ENCODE data around the gene CDC42BPA. TPM values are rescaled to one million over a fixed set of nuclear protein-coding genes. Genes with fewer than 3 reads are reported as not detected.
A peak's percentile ranks its signal among the peaks of the same experiment; 100 is the strongest.
"Not testable (repeated sequence)": the region's sequence is repeated elsewhere in the genome, so short reads cannot be mapped to it uniquely, and the experiment has no call there.

CDC42BPA gene
- total and polyA plus RNA-seq, 5 donors: 12.9 to 38.0 (median 36.5) TPM

- WGBS: 70% methylated on average over 2 of the region's 2 CpGs
- Histone ChIP-seq H3K27me3 (ENCODE audit: control insufficient read depth, insufficient read depth) (no peaks in the 10 kb centered on the region), H3K27ac (ENCODE audit: low read length) (no peak overlapping the region), H3K4me3 (ENCODE audit: low read length) (no peak overlapping the region), H3K4me1 (ENCODE audit: control insufficient read depth, insufficient read depth, low read length) (no peaks in the 10 kb centered on the region), H3K9me3 (ENCODE audit: control insufficient read depth, low read length) (no peaks in the 10 kb centered on the region)
- no peak for DNase-seq
- intact Hi-C loops (cut with DNase I): no loop called here
- ATAC-seq: no peak
Measured at GRCh38 chr1:227161470-227161869, 156.8 kb downstream of the CDC42BPA start.

DNA sequence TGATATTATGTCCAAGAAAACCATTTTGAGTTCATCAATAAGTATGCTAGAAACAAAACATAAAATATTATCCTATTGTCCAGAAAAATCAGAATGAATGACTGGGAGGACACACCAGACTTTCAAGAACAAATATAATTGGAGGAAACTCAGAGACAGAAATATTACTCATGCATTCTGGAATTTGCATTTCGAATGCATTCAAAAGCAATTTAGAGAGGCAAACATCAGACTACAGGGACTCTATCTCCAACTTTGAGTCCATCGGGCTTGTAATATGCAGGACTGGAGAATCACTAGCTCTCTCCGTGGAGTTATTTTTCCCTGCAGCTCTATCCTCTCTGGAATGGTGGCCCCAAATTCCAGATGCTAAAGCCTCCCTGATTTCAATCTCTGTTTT is 161.8 kb downstream of the CDC42BPA start:
- Histone ChIP-seq H3K4me1 (ENCODE audit: control insufficient read depth, insufficient read depth, low read length) (no peaks in the 10 kb centered on the region), H3K9me3 (ENCODE audit: control insufficient read depth, low read length) (no peaks in the 10 kb centered on the region), H3K27ac (ENCODE audit: low read length) (no peak overlapping the region), H3K4me3 (ENCODE audit: low read length) (no peak overlapping the region), H3K27me3 (ENCODE audit: control insufficient read depth, insufficient read depth) (no peaks in the 10 kb centered on the region)
- 88% methylated on average over 3 of the region's 3 CpGs for WGBS
- intact Hi-C loops (cut with DNase I): no loop called here
- no peak for ATAC-seq
- no peak for DNase-seq

DNA sequence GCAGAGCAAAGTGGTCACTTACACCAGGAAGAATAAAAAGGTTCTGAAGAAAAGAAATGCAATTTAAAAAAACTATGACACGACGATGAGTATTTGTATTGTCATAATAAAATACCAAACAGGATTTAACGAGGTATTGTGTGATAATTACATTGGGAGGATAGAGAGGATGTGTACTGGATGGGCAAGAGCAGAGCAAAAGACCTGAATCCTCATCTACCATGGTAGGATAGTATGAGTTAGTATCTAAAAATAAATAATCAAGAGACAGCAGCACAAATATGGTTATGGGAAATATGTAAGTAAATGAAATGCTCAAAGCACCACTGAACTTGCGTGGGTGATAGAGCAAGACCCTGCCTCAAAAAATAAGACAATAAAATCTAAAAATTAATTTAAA is 162.6 kb downstream of the CDC42BPA start:
- no peaks in the 10 kb centered on the region for H3K27me3 ChIP-seq (ENCODE audit: control insufficient read depth, insufficient read depth)
- ATAC-seq (no peak), DNase-seq (no peak)
- H3K4me1 ChIP-seq (ENCODE audit: control insufficient read depth, insufficient read depth, low read length): no peaks in the 10 kb centered on the region
- H3K4me3 ChIP-seq (ENCODE audit: low read length): no peak overlapping the region
- 94% methylated on average over 4 of the region's 4 CpGs for WGBS
- intact Hi-C loops (cut with DNase I): no loop called here
- no peaks in the 10 kb centered on the region for H3K9me3 ChIP-seq (ENCODE audit: control insufficient read depth, low read length)
- H3K27ac ChIP-seq (ENCODE audit: low read length): no peak overlapping the region

DNA sequence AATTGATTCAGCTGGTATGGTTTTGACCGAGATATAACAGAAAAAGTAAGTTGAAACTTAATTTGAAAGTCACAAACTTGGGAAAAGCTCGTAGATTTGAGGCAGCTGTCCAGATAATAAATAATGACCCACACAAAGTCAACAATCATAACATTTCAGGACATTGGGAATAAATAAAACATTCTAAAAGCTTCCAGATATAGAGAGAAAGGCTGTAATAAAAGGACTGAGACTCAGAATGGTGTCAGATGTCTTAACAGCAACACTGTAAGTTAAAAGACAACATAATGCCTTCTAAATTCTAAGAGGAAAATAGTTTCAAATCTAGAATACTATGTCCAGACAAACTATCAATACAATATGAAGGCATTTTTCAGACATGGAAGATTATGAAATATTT is 163.3 kb downstream of the CDC42BPA start:
- no peak for DNase-seq
- Histone ChIP-seq H3K27ac (ENCODE audit: low read length) (no peak overlapping the region), H3K4me1 (ENCODE audit: control insufficient read depth, insufficient read depth, low read length) (no peaks in the 10 kb centered on the region), H3K27me3 (ENCODE audit: control insufficient read depth, insufficient read depth) (no peaks in the 10 kb centered on the region), H3K4me3 (ENCODE audit: low read length) (no peak overlapping the region), H3K9me3 (ENCODE audit: control insufficient read depth, low read length) (no peaks in the 10 kb centered on the region)
- no peak for ATAC-seq
- intact Hi-C loops (cut with DNase I): no loop called here
- 81% methylated on average over 2 of the region's 2 CpGs for WGBS

DNA sequence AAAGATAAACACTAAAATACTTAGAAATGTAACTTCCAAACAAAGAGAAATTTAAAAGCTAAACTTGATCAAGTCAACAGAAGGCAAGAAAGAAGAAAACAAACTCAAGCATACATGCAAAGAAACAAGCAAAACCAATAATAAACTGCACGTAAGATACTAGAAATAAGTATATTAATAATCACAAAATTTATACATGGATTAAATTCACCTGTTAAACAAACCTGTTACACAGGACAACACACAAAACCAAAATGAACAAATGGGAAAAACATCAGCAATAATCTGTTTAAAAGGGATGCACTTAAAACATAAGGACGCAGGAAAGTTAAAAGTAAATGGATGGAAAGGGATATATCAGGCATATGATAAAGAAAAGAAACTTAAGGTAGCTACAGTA is 165.8 kb downstream of the CDC42BPA start:
- ATAC-seq: no peak
- H3K27me3 ChIP-seq (ENCODE audit: control insufficient read depth, insufficient read depth): no peaks in the 10 kb centered on the region
- no peak overlapping the region for H3K4me3 ChIP-seq (ENCODE audit: low read length)
- no peak overlapping the region for H3K27ac ChIP-seq (ENCODE audit: low read length)
- WGBS: 90% methylated on average over 2 of the region's 2 CpGs
- DNase-seq: no peak
- intact Hi-C loops (cut with DNase I): no loop called here
- H3K4me1 ChIP-seq (ENCODE audit: control insufficient read depth, insufficient read depth, low read length): no peaks in the 10 kb centered on the region
- H3K9me3 ChIP-seq (ENCODE audit: control insufficient read depth, low read length): no peaks in the 10 kb centered on the region

DNA sequence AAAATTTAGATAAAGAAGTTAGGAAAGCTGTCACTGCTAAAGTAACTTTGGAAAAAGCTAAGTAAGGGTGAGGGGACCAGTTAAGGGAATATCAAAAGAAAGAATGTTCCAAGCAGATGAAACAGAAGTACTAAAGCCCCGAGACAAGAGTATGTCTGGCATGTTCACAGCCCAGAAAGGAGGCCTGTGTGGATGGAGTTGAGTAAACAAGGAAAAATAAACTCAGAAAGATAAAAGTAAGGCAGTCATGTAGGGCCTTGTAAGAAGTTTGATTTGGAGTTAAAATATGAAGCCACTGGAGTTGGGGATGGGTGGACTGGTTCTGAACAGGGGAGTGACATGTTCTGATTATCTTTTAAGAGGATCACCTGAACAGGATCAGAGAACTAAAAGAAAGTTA is 177.9 kb downstream of the CDC42BPA start:
- H3K27ac ChIP-seq (ENCODE audit: low read length): no peak overlapping the region
- DNase-seq (no peak), ATAC-seq (no peak)
- no peaks in the 10 kb centered on the region for H3K4me1 ChIP-seq (ENCODE audit: control insufficient read depth, insufficient read depth, low read length)
- intact Hi-C loops (cut with DNase I): no loop called here
- no peaks in the 10 kb centered on the region for H3K9me3 ChIP-seq (ENCODE audit: control insufficient read depth, low read length)
- H3K27me3 ChIP-seq (ENCODE audit: control insufficient read depth, insufficient read depth): no peaks in the 10 kb centered on the region
- 75% methylated on average over 1 of the region's 1 CpG for WGBS
- no peak overlapping the region for H3K4me3 ChIP-seq (ENCODE audit: low read length)

GRCh38 chr1:227136210-227136820 is 182.0 kb downstream of the CDC42BPA start:
- WGBS: 85% methylated on average over 4 of the region's 4 CpGs
- Histone ChIP-seq H3K27ac (ENCODE audit: low read length) (no peak overlapping the region), H3K4me1 (ENCODE audit: control insufficient read depth, insufficient read depth, low read length) (no peaks in the 10 kb centered on the region), H3K4me3 (ENCODE audit: low read length) (no peak overlapping the region), H3K9me3 (ENCODE audit: control insufficient read depth, low read length) (no peaks in the 10 kb centered on the region), H3K27me3 (ENCODE audit: control insufficient read depth, insufficient read depth) (no peaks in the 10 kb centered on the region)
- ATAC-seq (no peak), DNase-seq (no peak)
- intact Hi-C loops (cut with DNase I): loop anchor here in 2 of 4 donors (10.0 kb wide), 1 partner anchor 298 kb away; no protein-coding TSS in a partner anchor

GRCh38 chr1:227134686-227135314 is 183.5 kb downstream of the CDC42BPA start:
- no peaks in the 10 kb centered on the region for H3K27me3 ChIP-seq (ENCODE audit: control insufficient read depth, insufficient read depth)
- ATAC-seq (no peak), DNase-seq (no peak)
- no peak overlapping the region for H3K27ac ChIP-seq (ENCODE audit: low read length)
- WGBS: 74% methylated on average over 2 of the region's 2 CpGs
- H3K4me3 ChIP-seq (ENCODE audit: low read length): no peak overlapping the region
- H3K4me1 ChIP-seq (ENCODE audit: control insufficient read depth, insufficient read depth, low read length): no peaks in the 10 kb centered on the region
- no peaks in the 10 kb centered on the region for H3K9me3 ChIP-seq (ENCODE audit: control insufficient read depth, low read length)
- intact Hi-C loops (cut with DNase I): loop anchor here in 2 of 4 donors (10.0 kb wide), 1 partner anchor 300 kb away; no protein-coding TSS in a partner anchor

DNA sequence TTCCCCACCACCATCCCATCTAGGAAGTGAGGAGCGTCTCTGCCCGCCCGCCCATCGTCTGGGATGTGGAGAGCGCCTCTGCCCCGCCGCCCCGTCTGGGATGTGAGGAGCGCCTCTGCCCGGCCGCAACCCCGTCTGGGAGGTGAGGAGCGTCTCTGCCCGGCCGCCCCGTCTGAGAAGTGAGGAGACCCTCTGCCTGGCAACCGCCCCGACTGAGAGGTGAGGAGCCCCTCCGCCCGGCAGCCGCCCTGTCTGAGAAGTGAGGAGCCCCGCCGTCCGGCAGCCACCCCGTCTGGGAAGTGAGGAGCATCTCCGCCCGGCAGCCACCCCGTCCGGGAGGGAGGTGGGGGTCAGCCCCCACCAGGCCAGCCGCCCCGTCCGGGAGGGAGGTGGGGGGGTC is 185.6 kb downstream of the CDC42BPA start:
- intact Hi-C loops (cut with DNase I): loop anchor here in 2 of 4 donors (10.0 kb wide), 1 partner anchor 302 kb away; no protein-coding TSS in a partner anchor
- not testable (repeated sequence) for H3K9me3 ChIP-seq (ENCODE audit: control insufficient read depth, low read length); H3K4me3 ChIP-seq (ENCODE audit: low read length)

DNA sequence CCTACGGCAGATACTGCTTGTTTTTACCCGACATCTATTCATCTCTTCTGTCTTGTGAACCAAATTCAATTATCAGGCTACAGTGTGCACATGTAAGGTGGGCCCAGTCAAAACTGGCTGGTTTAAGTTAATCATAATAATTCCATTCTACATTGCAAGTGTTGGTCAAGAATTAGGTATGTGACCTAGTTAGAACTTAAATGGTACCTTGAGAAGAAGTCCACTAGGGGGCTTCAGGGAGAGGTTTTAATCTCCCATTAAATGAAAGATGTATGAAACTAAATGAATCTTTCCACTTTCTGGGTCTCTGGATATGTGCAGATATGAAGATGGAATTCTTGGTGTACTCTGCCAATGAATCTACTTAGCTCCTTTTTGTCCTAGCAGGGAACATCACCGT is 187.1 kb downstream of the CDC42BPA start:
- Histone ChIP-seq H3K4me3 (ENCODE audit: low read length) (no peak overlapping the region), H3K27me3 (ENCODE audit: control insufficient read depth, insufficient read depth) (no peaks in the 10 kb centered on the region), H3K9me3 (ENCODE audit: control insufficient read depth, low read length) (no peaks in the 10 kb centered on the region), H3K27ac (ENCODE audit: low read length) (no peak overlapping the region), H3K4me1 (ENCODE audit: control insufficient read depth, insufficient read depth, low read length) (no peaks in the 10 kb centered on the region)
- ATAC-seq (no peak), DNase-seq (no peak)
- 75% methylated on average over 3 of the region's 3 CpGs for WGBS
- intact Hi-C loops (cut with DNase I): loop anchor here in 2 of 4 donors (10.0 kb wide), 1 partner anchor 304 kb away; no protein-coding TSS in a partner anchor

More for the DNA sequence above, 185.6 kb downstream of the CDC42BPA start:
- peak in 1 of 3 donors; percentile 49 for DNase-seq
- ATAC-seq; H3K27ac ChIP-seq (ENCODE audit: low read length); H3K4me1 ChIP-seq (ENCODE audit: control insufficient read depth, insufficient read depth, low read length); H3K27me3 ChIP-seq (ENCODE audit: control insufficient read depth, insufficient read depth): not testable (repeated sequence)
- 97% methylated on average over 32 of the region's 32 CpGs for WGBS

DNA sequence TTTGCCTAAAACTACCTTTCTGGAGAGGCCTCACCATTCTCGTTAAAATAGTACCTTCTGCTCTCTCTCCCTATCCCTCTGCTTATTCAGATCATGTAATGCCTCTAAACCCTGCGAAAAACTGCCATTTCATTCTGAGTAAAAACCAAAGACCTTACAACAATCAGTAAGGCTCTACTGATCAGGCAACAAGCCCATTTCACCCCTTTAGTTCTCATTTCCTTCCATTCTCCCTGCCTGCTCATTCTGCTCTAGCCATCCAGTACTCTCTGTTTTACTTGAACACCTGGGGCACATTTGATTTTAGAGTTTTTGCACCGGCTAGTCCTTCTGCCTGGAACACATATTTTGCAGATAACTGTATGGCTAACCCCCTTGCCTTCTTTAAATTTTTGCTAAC is 190.4 kb downstream of the CDC42BPA start:
- intact Hi-C loops (cut with DNase I): no loop called here
- Histone ChIP-seq H3K27me3 (ENCODE audit: control insufficient read depth, insufficient read depth) (no peaks in the 10 kb centered on the region), H3K4me3 (ENCODE audit: low read length) (no peak overlapping the region), H3K4me1 (ENCODE audit: control insufficient read depth, insufficient read depth, low read length) (peaks cover 3% of the 10 kb centered on the region), H3K27ac (ENCODE audit: low read length) (no peak overlapping the region), H3K9me3 (ENCODE audit: control insufficient read depth, low read length) (no peaks in the 10 kb centered on the region)
- ATAC-seq (no peak), DNase-seq (no peak)
- 89% methylated on average over 3 of the region's 3 CpGs for WGBS
